ENCODE results near the gene GPX5.
A peak's percentile ranks its signal among the peaks of the same experiment; 100 is the strongest.
"Not testable (repeated sequence)": the region's sequence is repeated elsewhere in the genome, so short reads cannot be mapped to it uniquely, and the experiment has no call there.

GPX5 gene

GRCh38 chr6:28531479-28532128, 5.9 kb downstream of the GPX5 start:
- H3K4me1 Mint-ChIP-seq (ENCODE audit: low read depth in 2 of 2), result no peaks in the 10 kb centered on the region
- no peak overlapping the region for H3K4me3 Mint-ChIP-seq
- no peak for ATAC-seq (replicated peaks)
- no peaks in the 10 kb centered on the region for H3K36me3 Mint-ChIP-seq (ENCODE audit: insufficient read depth)
- H3K27me3 Mint-ChIP-seq, result peaks cover 63 to 92% of the 10 kb centered on the region in 2 donors
- H3K9me3 Mint-ChIP-seq, result no peaks in the 10 kb centered on the region
- DNase-seq, result no peak
- no peak overlapping the region for H3K27ac Mint-ChIP-seq

GRCh38 chr6:28534306-28534705, 8.6 kb downstream of the GPX5 start:
- no peak for ATAC-seq (replicated peaks)
- peaks cover 5% of the 10 kb centered on the region for H3K36me3 Mint-ChIP-seq (ENCODE audit: insufficient read depth)
- H3K27ac Mint-ChIP-seq, result no peak overlapping the region
- no peak for DNase-seq
- H3K9me3 Mint-ChIP-seq, result no peaks in the 10 kb centered on the region
- H3K4me1 Mint-ChIP-seq (ENCODE audit: low read depth in 2 of 2), result peaks cover 0 to 5% of the 10 kb centered on the region in 2 donors
- peaks cover 66 to 94% of the 10 kb centered on the region in 2 donors for H3K27me3 Mint-ChIP-seq
- no peak overlapping the region for H3K4me3 Mint-ChIP-seq

- H3K9me3 Mint-ChIP-seq, result no peaks in the 10 kb centered on the region
- DNase-seq (no peak), ATAC-seq (replicated peaks) (no peak)
- peaks cover 0 to 5% of the 10 kb centered on the region in 2 donors for H3K4me1 Mint-ChIP-seq (ENCODE audit: low read depth in 2 of 2)
- H3K27ac Mint-ChIP-seq, result no peak overlapping the region
- peaks cover 66 to 94% of the 10 kb centered on the region in 2 donors for H3K27me3 Mint-ChIP-seq
- H3K36me3 Mint-ChIP-seq (ENCODE audit: insufficient read depth), result peaks cover 5% of the 10 kb centered on the region
- no peak overlapping the region for H3K4me3 Mint-ChIP-seq
These were observed 9.2 kb downstream of the GPX5 start for GRCh38 chr6:28534875-28535274.

- Mint-ChIP-seq H3K4me1 (ENCODE audit: low read depth in 2 of 2) (peaks cover under 1 to 5% of the 10 kb centered on the region in 2 donors), H3K4me3 (peak overlapping the region in 1 of 2 donors; percentile 31), H3K9me3 (peaks cover 1 to 2% of the 10 kb centered on the region in 2 donors), H3K36me3 (ENCODE audit: insufficient read depth) (peaks cover 5% of the 10 kb centered on the region), H3K27me3 (peaks cover 74 to 94% of the 10 kb centered on the region in 2 donors), H3K27ac (no peak overlapping the region)
- DNase-seq (no peak), ATAC-seq (replicated peaks) (no peak)
These were observed 11.4 kb downstream of the GPX5 start for GRCh38 chr6:28537065-28537464.

GRCh38 chr6:28537509-28538140, 11.9 kb downstream of the GPX5 start:
- Mint-ChIP-seq H3K27ac (no peak overlapping the region), H3K9me3 (peaks cover 2 to 5% of the 10 kb centered on the region in 2 donors)
- ATAC-seq (replicated peaks), result no peak

GRCh38 chr6:28541996-28542395, 16.3 kb downstream of the GPX5 start:
- Mint-ChIP-seq H3K4me3 (peak overlapping the region; percentile 61 to 65), H3K9me3 (peaks cover 2 to 5% of the 10 kb centered on the region in 2 donors), H3K36me3 (ENCODE audit: insufficient read depth) (peaks cover 21% of the 10 kb centered on the region), H3K27me3 (peaks cover 74 to 88% of the 10 kb centered on the region in 2 donors), H3K4me1 (ENCODE audit: low read depth in 2 of 2) (peaks cover 6% of the 10 kb centered on the region in 2 donors), H3K27ac (no peak overlapping the region)
- DNase-seq, result no peak
- ATAC-seq (replicated peaks), result no peak

More at GRCh38 chr6:28537509-28538140, 11.9 kb downstream of the GPX5 start:
- H3K4me3 Mint-ChIP-seq, result peak overlapping the region in 1 of 2 donors; percentile 28
- H3K4me1 Mint-ChIP-seq (ENCODE audit: low read depth in 2 of 2), result peaks cover 5% of the 10 kb centered on the region in 2 donors
- H3K27me3 Mint-ChIP-seq, result peaks cover 79 to 97% of the 10 kb centered on the region in 2 donors
- peaks cover 5% of the 10 kb centered on the region for H3K36me3 Mint-ChIP-seq (ENCODE audit: insufficient read depth)
- DNase-seq, result no peak

GRCh38 chr6:28542440-28543296, 17.0 kb downstream of the GPX5 start:
- ATAC-seq (replicated peaks), result peak; percentile 43
- Mint-ChIP-seq H3K27me3 (peaks cover 75 to 88% of the 10 kb centered on the region in 2 donors), H3K4me1 (ENCODE audit: low read depth in 2 of 2) (peaks cover 4 to 6% of the 10 kb centered on the region in 2 donors), H3K36me3 (ENCODE audit: insufficient read depth) (peaks cover 16% of the 10 kb centered on the region), H3K9me3 (peaks cover 2 to 5% of the 10 kb centered on the region in 2 donors), H3K4me3 (peak overlapping the region; percentile 61 to 65), H3K27ac (peak overlapping the region in 1 of 2 donors; percentile 38)
- DNase-seq, result no peak

- peaks cover 2 to 5% of the 10 kb centered on the region in 2 donors for H3K9me3 Mint-ChIP-seq
- ATAC-seq (replicated peaks) (no peak), DNase-seq (no peak)
- H3K36me3 Mint-ChIP-seq (ENCODE audit: insufficient read depth), result peaks cover 16% of the 10 kb centered on the region
- peak overlapping the region; percentile 41 to 53 for H3K4me3 Mint-ChIP-seq
- peaks cover 4 to 6% of the 10 kb centered on the region in 2 donors for H3K4me1 Mint-ChIP-seq (ENCODE audit: low read depth in 2 of 2)
- peaks cover 75 to 88% of the 10 kb centered on the region in 2 donors for H3K27me3 Mint-ChIP-seq
- H3K27ac Mint-ChIP-seq, result peak overlapping the region in 1 of 2 donors; percentile 84
These were observed 18.2 kb downstream of the GPX5 start for GRCh38 chr6:28543651-28544610.

- Mint-ChIP-seq H3K36me3 (ENCODE audit: insufficient read depth) (peaks cover 16% of the 10 kb centered on the region), H3K27ac (no peak overlapping the region), H3K9me3 (peaks cover 2 to 5% of the 10 kb centered on the region in 2 donors), H3K27me3 (peaks cover 85 to 86% of the 10 kb centered on the region in 2 donors), H3K4me3 (no peak overlapping the region), H3K4me1 (ENCODE audit: low read depth in 2 of 2) (peaks cover 4 to 6% of the 10 kb centered on the region in 2 donors)
- DNase-seq, result no peak
- no peak for ATAC-seq (replicated peaks)
These were observed 20.3 kb downstream of the GPX5 start for GRCh38 chr6:28545955-28546354.

GRCh38 chr6:28547003-28547402, 21.3 kb downstream of the GPX5 start:
- not testable (repeated sequence) for H3K27ac Mint-ChIP-seq; H3K4me3 Mint-ChIP-seq; ATAC-seq (replicated peaks); DNase-seq; H3K4me1 Mint-ChIP-seq (ENCODE audit: low read depth in 2 of 2); H3K9me3 Mint-ChIP-seq
- Mint-ChIP-seq H3K27me3 (peaks cover 82 to 85% of the 10 kb centered on the region in 2 donors), H3K36me3 (ENCODE audit: insufficient read depth) (peaks cover 16% of the 10 kb centered on the region)

- Mint-ChIP-seq H3K27me3 (peaks cover 73 to 81% of the 10 kb centered on the region in 2 donors), H3K4me3 (no peak overlapping the region), H3K4me1 (ENCODE audit: low read depth in 2 of 2) (peaks cover 0 to 3% of the 10 kb centered on the region in 2 donors), H3K9me3 (no peaks in the 10 kb centered on the region), H3K36me3 (ENCODE audit: insufficient read depth) (no peaks in the 10 kb centered on the region), H3K27ac (no peak overlapping the region)
- ATAC-seq (replicated peaks) (no peak), DNase-seq (no peak)
These were observed 26.4 kb downstream of the GPX5 start for GRCh38 chr6:28551891-28552666.
